Stimulated activated CD4-positive, alpha-beta T cell treated with anti-CD3 and anti-CD28 coated beads, Interleukin-15, amount 100 ng/mL, for 48 hours (primary cell): ENCODE data around the gene ENOX2.
A peak's percentile ranks its signal among the peaks of the same experiment; 100 is the strongest.

Experiments
- DNase-seq, 2 donors: peaks; one replicate each; pipeline ENCODE4 v3.0.0-alpha.2; 2020; ENCODE audit warnings: low read depth in 2 of 2

ENOX2 gene

DNA sequence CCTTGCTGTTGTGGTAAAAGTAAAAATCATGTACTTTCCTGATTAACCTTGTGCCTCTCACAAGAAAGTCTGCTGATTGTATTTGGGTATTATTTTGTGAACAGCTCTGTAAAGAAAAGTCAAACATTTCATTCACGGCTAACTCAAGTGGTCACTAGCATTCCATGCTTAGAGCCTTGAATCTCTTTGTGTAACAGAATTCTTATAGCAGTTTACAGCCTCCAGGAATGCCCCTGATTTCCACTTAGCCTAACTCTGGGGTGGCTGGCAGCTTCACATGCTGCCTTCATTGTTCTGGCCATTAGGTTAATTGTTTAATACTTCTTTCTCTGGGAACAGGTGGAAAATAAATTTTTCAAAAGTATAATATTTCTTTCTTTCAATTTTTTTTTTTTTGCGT lies 274.5 kb downstream of the ENOX2 start:
- DNase-seq = no peak

DNA sequence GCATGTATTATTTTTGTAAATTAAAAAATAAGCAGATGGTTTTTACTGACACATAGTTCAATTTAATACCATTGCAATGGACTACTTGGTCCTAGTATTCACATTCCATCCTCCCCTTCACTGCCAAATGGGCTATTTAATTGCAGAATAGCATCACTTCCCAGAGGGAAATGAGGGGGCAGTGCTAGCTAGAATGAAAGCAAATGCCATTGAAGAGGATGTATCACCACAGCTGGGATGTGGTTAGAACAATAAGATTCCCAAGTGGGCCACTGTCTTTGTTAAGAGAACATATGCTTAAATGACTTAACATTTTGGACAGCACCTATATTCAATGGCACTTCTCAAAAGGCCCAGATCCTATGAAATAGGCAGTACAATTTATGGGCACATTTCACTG lies 276.5 kb downstream of the ENOX2 start:
- no peak for DNase-seq

DNA sequence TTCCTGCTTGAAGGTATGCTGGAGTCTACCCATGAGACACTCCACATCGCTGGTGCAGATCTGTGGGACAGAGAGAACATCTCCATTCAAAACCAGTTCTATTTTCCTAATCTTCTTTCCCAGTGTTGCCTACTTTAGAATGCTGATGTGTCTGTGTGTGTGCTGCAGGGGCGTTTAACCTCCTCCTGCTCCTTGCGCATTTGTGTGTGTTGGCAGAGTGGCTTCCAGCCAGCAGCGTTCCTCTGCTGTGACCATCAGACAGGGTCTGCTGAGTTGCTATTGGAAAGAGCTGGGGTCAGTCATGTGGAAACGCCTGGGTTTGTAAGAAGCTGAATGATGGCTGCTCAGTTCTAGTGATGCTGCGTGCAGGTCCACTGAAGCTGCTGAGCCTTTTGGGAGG lies 277.6 kb downstream of the ENOX2 start:
- no peak for DNase-seq

DNA sequence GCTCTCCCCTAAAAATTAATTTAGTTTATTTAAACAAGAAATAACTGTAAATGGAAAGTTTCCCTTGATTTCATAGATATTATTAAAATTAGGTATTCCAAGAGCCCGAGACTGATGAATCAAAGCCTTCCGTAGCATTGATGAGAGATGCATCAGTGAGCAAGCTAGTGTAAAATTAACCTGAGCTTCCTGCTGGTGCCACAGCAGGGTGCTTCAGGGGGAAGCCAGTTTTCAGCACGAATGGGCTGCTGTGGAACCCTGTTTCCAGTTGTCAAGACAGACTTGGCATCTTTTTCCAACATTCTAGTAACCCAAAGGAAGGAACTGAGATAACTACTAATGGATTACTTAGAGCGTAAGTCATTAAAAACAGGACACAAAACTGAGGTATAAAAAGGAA lies 279.5 kb downstream of the ENOX2 start:
- DNase-seq = no peak

DNA sequence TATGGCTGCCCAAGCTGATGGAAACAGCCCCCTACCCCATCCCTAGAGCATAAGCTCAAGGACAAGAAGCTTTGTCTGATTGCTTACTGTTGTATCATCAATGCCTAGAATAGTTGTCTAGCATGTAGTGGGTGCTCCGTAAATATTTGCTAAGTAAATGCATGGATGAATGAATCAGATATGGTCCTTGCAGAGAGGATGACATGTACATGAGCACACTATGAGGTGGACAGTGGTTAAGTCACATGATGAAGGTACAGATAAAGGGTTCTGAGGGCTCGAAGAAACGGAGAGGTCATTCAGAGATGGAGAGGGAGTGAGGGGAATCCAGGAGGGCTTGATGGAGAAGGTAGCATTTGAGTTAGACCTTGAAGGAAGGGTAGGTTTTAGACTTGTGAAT lies 287.1 kb downstream of the ENOX2 start:
- DNase-seq = no peak

DNA sequence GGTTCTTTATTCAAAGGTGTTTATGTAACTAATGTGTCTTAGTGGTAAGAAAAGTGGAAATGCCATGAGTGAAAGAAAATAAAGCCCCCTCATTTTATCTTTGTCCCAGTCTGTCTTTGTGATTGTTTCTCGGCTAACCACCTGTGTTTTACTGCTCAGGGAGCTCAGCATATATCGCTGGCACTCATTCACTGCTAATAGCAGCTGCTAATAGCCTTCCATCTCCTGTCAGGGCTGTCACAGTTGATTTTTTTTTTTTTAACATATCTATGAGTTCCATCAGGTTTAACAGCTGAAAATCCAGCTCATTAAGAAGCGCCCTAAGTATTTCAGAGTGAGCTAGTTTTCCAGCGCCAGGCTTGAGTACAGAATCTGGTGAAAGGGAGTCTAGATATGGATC lies 295.6 kb downstream of the ENOX2 start:
- DNase-seq = no peak

DNA sequence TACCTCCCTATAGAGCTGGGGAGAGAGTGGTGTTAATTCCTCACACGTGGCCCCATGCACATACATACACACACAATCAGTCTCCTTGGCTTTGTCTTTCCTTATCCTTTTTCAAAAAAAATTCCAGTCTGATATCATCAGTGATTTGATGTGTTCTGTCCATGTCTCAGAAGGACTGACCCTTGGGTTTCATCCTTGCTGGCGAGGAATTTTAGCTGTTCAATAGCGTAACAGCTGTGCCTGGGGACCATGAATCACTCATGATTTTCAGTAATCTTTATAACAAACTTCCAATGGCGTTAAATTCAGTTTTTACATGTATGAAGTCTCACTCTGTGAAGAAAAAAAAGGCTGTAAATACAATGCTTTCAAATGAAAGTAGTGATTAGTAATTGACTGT lies 296.6 kb downstream of the ENOX2 start:
- no peak for DNase-seq

DNA sequence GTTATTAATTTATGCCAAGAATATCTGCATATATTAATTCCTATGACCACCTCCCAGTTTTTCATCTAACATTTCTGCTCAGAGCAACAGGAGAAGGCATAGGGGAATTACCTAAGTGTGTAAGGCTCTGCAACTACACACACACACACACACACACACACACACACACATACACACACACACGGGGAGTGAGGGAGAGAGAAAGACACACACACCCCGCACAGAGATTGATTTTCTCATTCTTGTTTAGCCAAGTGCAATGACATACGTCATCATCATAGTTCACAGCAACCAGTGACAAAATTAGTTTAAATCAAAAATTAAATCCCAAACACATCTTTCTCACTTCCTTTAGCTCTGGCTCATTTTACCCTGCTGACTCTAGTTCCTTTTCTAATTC lies 298.1 kb downstream of the ENOX2 start:
- no peak for DNase-seq

DNA sequence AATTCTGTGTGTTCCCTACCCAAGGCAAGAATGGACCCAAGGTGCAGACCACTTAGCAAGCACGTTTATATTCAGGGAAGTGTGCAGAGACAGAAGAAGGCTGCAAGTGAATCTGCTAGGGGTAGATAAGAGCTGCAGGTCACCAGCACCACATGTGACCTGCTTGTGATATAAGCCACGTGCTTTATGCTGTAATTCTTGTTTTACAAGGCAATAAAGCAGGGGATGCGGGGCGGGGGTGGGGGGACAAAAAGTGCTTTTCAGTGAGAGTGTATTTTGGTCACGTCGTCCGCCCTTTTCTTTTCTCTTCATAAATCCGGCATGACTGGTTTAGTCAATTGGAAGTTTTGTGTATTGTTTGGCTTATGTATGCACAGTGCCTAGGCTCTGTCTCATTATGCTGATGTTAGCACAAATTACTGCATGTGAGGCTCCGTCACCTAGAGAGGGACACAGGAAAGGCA lies 308.5 kb downstream of the ENOX2 start:
- DNase-seq = no peak

DNA sequence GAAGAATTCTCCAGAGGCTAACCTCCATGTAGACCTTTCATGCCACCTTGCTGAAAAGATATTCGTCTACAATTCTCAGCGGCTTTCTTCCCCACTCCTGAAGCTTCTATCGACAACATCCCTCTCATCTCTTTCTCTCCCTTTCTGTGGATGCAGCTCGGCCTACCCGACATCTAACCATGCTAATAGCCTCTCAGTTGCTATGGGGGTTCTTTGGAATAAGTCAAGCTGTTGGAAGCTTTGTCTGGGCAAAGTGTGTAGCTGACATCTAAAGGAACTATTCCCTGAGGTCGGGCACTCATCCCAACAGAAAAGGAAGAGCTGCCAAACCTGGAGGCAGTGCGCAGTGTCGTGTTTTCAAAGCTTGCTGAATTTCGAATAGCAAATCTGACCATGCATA lies 309.1 kb downstream of the ENOX2 start:
- no peak for DNase-seq

DNA sequence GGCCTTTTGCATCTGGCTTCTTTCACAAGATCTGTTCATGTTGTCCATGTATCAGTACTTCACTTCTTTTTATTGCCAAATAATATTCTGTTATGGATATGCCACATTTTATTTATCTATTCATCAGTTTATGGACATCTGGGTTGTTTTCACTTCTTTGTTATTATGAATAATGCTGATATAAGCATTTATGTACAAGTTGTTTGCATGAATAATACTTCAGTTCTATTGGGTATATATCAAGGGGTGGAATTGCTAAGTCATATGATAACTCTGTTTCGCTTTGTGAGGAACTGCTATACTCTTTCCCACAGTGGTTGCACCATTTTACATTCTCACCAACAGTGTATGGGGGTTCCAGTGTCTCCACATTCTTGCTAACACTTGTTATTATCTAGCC lies 310.8 kb downstream of the ENOX2 start:
- no peak for DNase-seq

DNA sequence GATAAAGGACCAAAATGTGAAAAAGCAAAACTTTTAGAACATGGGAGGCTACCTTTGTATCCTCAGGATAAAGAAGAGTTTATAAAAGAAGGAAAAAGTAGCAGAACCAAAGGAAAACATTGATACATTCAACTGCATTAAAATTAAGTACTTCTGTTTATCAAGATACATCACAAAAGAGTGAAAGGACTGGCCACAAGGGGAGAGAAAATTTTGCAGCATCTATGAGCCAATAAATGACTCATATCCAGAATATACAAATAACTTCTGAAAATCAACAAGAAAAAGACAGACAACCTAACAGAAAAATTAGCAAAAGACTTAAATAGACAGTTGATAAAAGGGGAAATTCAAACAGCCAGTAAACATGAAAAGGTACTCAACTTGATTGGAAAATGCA lies 324.1 kb downstream of the ENOX2 start:
- DNase-seq = no peak

DNA sequence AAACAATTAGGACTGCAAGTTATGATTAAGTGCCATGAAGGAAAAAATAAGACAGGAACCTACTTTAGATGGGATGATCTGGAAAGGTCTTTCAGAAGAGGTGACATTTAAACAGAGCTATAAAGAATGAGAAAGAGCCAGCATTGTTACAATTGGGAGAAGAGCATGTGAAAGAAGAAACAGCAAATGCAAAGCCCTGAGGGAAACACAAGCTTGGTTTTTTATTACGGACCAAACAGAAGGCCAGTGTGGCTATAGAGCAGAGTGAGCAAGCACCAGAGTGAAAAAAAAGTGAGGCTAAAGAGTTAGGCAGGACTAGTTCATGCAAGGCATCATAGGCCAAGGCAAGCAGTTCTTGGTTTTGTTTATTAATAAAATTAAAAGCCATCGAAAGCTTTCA lies 325.6 kb downstream of the ENOX2 start:
- DNase-seq = no peak

DNA sequence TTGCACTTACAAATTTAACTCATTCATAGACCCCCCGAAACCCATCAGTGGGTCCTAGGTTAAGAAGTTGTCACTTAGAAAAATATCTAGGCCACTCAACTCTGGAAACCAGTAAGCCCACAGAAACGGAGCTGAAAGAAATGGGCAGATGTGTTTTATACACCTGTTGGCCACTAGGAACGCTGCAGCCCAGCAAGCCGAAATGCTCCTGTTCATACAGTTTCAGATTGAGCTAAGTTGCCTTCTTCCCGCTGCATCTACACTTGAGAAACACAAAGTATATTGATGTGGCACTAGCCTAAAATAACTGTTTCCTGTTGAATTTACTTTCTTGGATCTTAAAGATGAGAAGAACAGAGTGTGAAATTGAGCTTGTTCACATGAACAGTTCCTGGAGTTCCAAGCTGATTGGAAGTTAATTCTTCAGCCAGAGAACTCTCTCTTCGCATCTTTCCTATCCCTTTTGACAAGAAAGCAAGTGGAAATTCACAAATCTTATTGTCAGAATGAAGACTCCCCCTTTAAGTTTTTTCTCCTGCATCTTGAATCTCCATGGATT lies 327.1 kb downstream of the ENOX2 start:
- DNase-seq = peak in 1 of 2 donors; percentile 9
